Esophagus (tissue), 2 donors: Measurements from ENCODE around the gene REEP3. TPM values are rescaled to one million over a fixed set of nuclear protein-coding genes. Genes with fewer than 3 reads are reported as not detected.
A peak's percentile ranks its signal among the peaks of the same experiment; 100 is the strongest.

Experiments
- H3K27ac ChIP-seq, 2 donors: one replicate each; pipeline ENCODE4 v1.5.1; 2013; ENCODE audit warnings: low read depth in 2 of 2, mild to moderate bottlenecking in 2 of 2, inconsistent platforms in 1 of 2, low read length in 1 of 2, moderate library complexity in 1 of 2
- H3K27me3 ChIP-seq, 2 donors: one replicate each; pipeline ENCODE4 v1.6.1; 2013; ENCODE audit warnings: low read length in 2 of 2, control low read depth in 1 of 2, mild to moderate bottlenecking in 1 of 2; ENCODE audit not compliant: insufficient read depth in 2 of 2, control insufficient read depth in 1 of 2
- H3K36me3 ChIP-seq, 2 donors: one replicate each; pipeline ENCODE4 v1.6.1; 2013; ENCODE audit warnings: low read length in 1 of 2; ENCODE audit not compliant: control insufficient read depth in 2 of 2, insufficient read depth in 2 of 2
- H3K4me1 ChIP-seq, 2 donors: one replicate each; pipeline ENCODE4 v1.6.1; 2013; ENCODE audit warnings: low read length in 1 of 2; ENCODE audit not compliant: control insufficient read depth in 2 of 2, insufficient read depth in 2 of 2
- H3K4me3 ChIP-seq, 2 donors: one replicate each; pipeline ENCODE4 v1.5.1; 2013; ENCODE audit warnings: low read length in 2 of 2, mild to moderate bottlenecking in 2 of 2, low read depth in 1 of 2, moderate library complexity in 1 of 2
- H3K9me3 ChIP-seq, 2 donors: one replicate each; pipeline ENCODE4 v1.6.1; 2013; ENCODE audit warnings: mild to moderate bottlenecking in 2 of 2, low read depth in 1 of 2, low read length in 1 of 2, moderate library complexity in 1 of 2; ENCODE audit not compliant: control insufficient read depth in 2 of 2, insufficient read depth in 1 of 2
- WGBS, 2 donors: extraction: QIAGEN DNeasy Blood & Tissue Kit; methylation state at CpG; one replicate each; pipeline ENCODE4 v1.1.7; 2013; 5-methylcytosine and 5-hydroxymethylcytosine counted together
- polyA plus RNA-seq, 2 donors: library from polyadenylated mRNA; stranded (reverse); fragments of 200-250 nt; gene quantifications; one replicate each; pipeline ENCODE4 v1.2.3, GENCODE V29; 2013
- donor health status: healthy with polysubstance abuse.
- donor health status: Bipolar disorder and iron deficiency.

The REEP3 gene
- polyA plus RNA-seq, 2 donors = 7.3 to 10.0 TPM

DNA sequence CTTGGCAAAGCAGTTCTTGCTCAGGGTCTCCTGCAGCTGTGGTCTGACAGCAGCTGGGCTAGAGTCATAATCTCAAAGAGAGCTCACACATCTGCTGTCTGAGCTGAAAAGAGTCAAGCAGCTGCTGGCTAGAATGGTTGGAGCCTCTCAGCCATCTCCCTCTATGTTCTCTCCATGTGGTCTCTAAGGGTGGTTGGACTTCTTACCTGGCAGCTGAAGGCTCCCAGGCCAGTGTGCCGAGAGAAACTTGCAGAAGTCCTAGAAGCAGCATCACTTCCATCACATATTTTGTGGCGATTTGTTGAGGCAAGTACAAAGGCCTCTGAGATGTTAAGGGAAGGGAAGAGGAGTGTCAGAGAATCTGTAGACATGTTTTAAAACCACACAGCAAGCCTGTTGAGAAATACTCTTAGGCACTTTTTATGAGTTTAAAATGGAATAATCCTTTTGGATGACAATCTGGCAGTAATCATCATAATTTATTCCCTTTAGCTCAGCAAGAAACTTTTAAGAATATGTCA, 93.2 kb downstream of the REEP3 start:
- 58 to 69% methylated on average over 2 of the region's 2 CpGs for WGBS, 2 donors
- H3K4me3 ChIP-seq = no peak overlapping the region
- H3K27me3 ChIP-seq = no peaks in the 10 kb centered on the region
- H3K27ac ChIP-seq = no peak overlapping the region
- no peaks in the 10 kb centered on the region for H3K4me1 ChIP-seq
- no peaks in the 10 kb centered on the region for H3K9me3 ChIP-seq
- peaks cover 0 to 2% of the 10 kb centered on the region in 2 donors for H3K36me3 ChIP-seq

DNA sequence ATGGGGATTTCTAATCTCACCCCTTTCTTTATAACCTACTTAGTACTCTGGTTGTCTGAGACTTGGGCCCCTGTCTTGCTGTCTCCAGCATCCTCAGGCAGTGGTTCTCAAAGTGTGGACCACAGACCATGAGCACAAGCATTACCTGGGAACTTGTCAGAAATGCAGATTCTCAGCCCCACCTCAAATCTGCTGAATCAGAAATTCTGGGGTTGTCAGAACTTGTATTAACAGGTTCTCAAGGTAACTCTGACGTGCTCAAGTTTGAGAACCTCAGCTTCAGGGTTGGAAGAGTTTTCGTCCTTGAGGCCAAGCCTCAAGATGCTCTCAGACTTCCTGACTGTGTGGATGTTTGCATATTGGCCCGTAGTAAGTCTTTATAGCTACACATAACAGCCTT, 97.4 kb downstream of the REEP3 start:
- no peak overlapping the region for H3K27ac ChIP-seq
- H3K9me3 ChIP-seq = no peaks in the 10 kb centered on the region
- peaks cover 0 to 2% of the 10 kb centered on the region in 2 donors for H3K36me3 ChIP-seq
- no peaks in the 10 kb centered on the region for H3K4me1 ChIP-seq
- 79 to 87% methylated on average over 3 of the region's 3 CpGs for WGBS, 2 donors
- H3K27me3 ChIP-seq = no peaks in the 10 kb centered on the region
- no peak overlapping the region for H3K4me3 ChIP-seq

DNA sequence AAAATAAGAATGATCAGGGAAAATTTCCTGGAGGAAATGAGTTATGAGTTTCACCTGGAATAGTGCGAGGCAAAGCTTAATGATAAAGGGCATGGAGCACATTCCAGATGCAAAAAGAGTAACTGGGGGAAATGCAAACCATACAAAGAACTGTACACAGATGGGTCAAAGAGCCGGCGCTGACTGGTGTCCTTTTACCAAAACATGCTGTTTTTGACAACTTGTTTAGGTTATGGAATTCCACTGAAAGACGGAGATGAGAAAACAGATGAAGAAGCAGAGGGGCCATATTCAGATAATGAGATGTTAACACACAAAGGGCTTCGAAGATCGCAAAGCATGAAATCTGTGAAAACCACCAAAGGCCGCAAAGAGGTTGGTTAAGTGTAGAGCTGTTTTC, 98.2 kb downstream of the REEP3 start:
- Histone ChIP-seq H3K27ac (no peak overlapping the region), H3K4me1 (no peaks in the 10 kb centered on the region), H3K4me3 (no peak overlapping the region), H3K27me3 (no peaks in the 10 kb centered on the region), H3K36me3 (peaks cover 0 to 2% of the 10 kb centered on the region in 2 donors), H3K9me3 (no peaks in the 10 kb centered on the region)
- 92 to 94% methylated on average over 7 of the region's 7 CpGs for WGBS, 2 donors

DNA sequence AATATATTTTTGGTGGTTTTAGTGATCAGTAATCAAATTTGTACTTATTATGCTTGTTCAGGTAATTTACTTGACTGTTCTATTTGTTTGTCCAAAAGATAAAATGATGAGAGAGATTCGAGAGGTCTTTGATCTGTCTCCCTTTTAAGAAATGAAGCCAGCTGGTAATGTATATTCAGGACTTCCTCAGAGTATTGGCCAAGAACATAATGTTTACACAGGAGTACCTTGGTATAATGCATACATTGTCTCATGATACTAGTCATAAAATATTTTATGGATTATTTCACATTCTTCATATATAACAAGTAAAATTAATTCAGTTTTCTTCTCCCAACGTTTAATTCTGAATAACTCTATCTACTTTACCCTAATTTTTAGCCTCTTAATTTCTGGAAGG, 100.9 kb downstream of the REEP3 start:
- Histone ChIP-seq H3K27me3 (no peaks in the 10 kb centered on the region), H3K4me3 (no peak overlapping the region), H3K27ac (no peak overlapping the region), H3K36me3 (peaks cover 0 to 2% of the 10 kb centered on the region in 2 donors), H3K9me3 (no peaks in the 10 kb centered on the region), H3K4me1 (no peaks in the 10 kb centered on the region)
- WGBS, 2 donors = 72 to 76% methylated on average over 2 of the region's 2 CpGs

DNA sequence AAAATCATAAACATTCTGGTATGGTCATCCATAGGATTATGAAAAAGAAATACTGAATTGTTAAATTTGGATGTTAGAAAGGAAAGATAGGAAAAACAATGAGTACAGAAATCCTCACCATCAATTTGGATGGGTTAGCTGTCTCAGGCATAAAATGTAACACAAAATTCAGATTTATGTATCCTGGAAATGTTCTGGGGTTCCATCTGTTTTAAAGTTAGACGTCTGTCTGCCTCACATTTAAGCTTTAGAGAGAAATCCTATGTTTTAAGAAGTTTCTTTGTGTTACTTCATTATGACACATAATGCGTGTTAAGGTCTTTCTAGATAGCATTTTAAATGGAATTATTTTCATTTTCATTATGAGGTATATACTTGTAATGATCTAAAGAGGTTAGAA, 103.5 kb downstream of the REEP3 start:
- H3K27me3 ChIP-seq = no peaks in the 10 kb centered on the region
- H3K36me3 ChIP-seq = no peaks in the 10 kb centered on the region
- H3K4me3 ChIP-seq = no peak overlapping the region
- no peak overlapping the region for H3K27ac ChIP-seq
- H3K9me3 ChIP-seq = no peaks in the 10 kb centered on the region
- WGBS, 2 donors = 87 to 94% methylated on average over 2 of the region's 2 CpGs
- H3K4me1 ChIP-seq = no peaks in the 10 kb centered on the region

DNA sequence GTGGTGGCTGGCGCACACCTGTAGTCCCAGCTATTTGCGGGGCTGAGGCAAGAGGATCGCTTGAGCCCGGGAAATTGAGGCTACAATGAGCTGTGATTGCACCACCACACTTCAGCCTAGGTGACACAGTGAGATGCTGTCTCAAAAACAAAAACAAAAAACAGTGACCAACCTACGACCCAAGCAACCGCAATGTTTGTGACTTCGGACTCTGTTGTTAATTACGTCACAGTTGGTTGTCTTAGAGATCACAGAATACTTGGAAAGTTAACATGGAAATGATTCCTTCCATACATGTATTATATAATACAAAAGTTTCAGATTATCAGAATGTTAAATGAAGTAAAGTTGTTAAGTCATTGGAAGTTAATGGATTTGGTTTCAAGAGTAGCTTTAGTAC, 106.2 kb downstream of the REEP3 start:
- Histone ChIP-seq H3K27ac (no peak overlapping the region), H3K36me3 (no peaks in the 10 kb centered on the region), H3K4me3 (no peak overlapping the region), H3K27me3 (no peaks in the 10 kb centered on the region), H3K4me1 (no peaks in the 10 kb centered on the region), H3K9me3 (no peaks in the 10 kb centered on the region)
- WGBS, 2 donors = 84 to 88% methylated on average over 8 of the region's 8 CpGs

DNA sequence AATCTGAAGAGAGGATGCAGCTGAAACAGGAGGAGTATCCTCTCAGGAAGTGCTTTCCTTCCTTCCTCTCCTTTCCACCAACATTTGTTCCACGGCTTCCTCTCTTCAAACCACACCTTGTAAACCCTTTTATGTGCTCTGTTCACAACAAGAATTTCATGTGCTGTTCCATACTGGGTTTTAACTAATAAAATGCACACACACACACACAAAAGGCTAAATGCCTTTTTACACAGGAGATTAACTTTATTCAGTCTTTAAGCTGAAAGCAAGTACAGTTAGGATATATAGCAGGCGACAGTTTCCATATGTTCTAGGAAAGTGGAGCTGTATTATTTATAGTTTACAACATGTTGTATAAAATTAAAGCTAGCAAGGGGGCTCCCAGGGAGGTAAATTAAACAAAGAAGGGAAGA, 106.7 kb downstream of the REEP3 start:
- Histone ChIP-seq H3K4me1 (no peaks in the 10 kb centered on the region), H3K27me3 (no peaks in the 10 kb centered on the region), H3K36me3 (no peaks in the 10 kb centered on the region), H3K27ac (no peak overlapping the region), H3K4me3 (no peak overlapping the region), H3K9me3 (no peaks in the 10 kb centered on the region)
- 47 to 50% methylated on average over 2 of the region's 2 CpGs for WGBS, 2 donors

DNA sequence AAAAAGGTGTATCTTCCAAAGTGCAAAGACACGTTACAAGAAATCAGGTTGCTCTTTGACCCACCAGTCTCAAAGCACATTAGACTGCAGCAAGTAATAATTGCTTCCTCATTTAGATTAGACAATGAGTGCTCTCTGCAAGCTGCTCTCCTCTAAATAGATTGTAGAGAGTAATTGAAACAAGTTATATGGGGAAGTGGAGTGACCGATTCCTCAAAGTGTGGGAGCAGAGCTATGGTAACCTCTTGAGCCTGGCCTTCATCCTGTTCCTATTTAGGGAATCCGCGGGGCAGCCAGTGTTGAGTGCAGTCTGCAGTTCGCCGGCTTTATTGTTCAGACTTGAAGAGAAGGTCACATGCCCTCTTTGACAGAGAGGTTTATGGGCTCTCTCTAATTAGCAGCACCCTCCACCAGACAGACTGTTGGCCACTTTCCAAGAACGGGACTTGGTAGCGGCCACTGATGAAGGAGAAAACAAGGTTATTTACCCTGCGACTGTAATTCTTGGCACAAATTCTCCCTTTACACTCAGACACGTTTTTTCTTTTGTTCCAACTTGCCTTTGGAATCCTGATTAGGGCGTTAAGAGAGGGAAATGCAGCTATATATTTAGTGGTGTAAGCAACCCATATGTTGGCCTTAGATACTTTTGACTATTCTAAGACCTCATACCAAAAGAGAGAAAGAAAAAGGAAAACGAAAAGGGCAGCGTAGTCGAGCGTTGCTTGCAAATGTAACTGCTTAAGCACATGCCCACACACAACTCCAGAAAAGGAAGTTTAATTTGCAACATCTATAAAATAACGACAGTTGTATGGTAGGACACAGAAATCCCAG, 107.5 kb downstream of the REEP3 start:
- peak overlapping the region; percentile 21 to 58 for H3K4me3 ChIP-seq
- H3K4me1 ChIP-seq = no peaks in the 10 kb centered on the region
- peak overlapping the region; percentile 97 to 99 for H3K27ac ChIP-seq
- H3K36me3 ChIP-seq = no peaks in the 10 kb centered on the region
- no peaks in the 10 kb centered on the region for H3K9me3 ChIP-seq
- H3K27me3 ChIP-seq = no peaks in the 10 kb centered on the region
- 2 to 5% methylated on average over 16 of the region's 16 CpGs for WGBS, 2 donors

DNA sequence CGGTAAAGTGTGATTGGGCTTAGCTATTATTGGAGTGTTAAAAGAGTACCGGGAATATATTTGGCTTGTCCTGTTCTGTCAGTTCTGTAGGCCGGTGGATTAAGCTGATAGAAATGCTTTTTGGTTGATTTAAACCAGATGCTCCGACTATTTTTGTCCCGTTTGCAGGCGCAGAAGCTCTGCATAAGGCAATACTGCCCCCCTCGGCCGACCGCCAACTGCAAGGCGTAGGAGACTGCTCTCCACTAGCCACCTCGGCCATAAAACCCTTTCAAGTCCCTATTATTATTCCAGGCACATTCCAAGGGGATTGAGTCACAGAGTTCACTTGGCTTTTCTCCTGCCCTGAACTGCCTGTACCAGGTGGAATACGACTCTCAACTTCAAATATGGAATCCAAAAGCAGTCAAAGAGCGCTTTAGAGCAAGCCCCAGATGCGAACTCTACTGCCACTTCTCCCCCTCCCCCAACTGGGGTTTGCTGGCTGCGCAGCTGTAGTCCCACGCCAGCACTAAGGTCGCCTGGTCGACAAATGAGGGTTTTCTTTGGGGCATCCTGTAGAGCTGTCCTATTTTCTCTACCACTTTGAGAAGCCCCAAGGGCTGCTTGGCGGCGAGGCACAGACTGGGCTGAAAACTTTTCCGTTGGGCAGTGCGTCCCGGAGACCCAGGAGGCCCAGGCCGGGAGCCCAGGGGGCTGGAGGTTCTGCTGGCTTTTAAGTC, 108.3 kb downstream of the REEP3 start:
- Histone ChIP-seq H3K27ac (peak overlapping the region; percentile 97 to 99), H3K36me3 (no peaks in the 10 kb centered on the region), H3K4me1 (no peaks in the 10 kb centered on the region), H3K27me3 (no peaks in the 10 kb centered on the region), H3K4me3 (peak overlapping the region; percentile 58 to 64), H3K9me3 (no peaks in the 10 kb centered on the region)
- WGBS, 2 donors = 0 to 1% methylated on average over 24 of the region's 24 CpGs
